PC-3 (cell line): ENCODE measurements around the gene ZNF311. TPM values are rescaled to one million over a fixed set of nuclear protein-coding genes. Genes with fewer than 3 reads are reported as not detected.
"Not testable (repeated sequence)": the region's sequence is repeated elsewhere in the genome, so short reads cannot be mapped to it uniquely, and the experiment has no call there.

Experiments
- ATAC-seq: fragments of 200-7000 bp; cut with Tn5 transposase; 2 replicates; pipeline ENCODE4 v1.9.1; 2020; ENCODE audit warnings: mild to moderate bottlenecking, moderate library complexity
- BruUV-seq: library from RNA; stranded (reverse); fragments of 400-500 nt; replicated peaks from 2 replicates; lab custom pipeline; 2021; lab: Mats Ljungman, UMichigan
- CTCF ChIA-PET: fragments of 300-600 bp; sonication (Branson Sonifier 250); formaldehyde crosslinking; loops from one replicate; lab custom pipeline; 2022; ENCODE audit warnings: antibody characterized with exemption; lab: Charles Lee
- POLR2A ChIA-PET: fragments of 300-600 bp; sonication (Branson Sonifier 250); formaldehyde crosslinking; loops from one replicate; lab custom pipeline; 2022; ENCODE audit warnings: antibody characterized with exemption; ENCODE audit not compliant: unreplicated experiment; lab: Charles Lee
- DNase-seq: peaks from one replicate; pipeline ENCODE4 v3.0.0-alpha.2; 2015
- H2AFZ ChIP-seq: fragments of 300-600 bp; sonication (generic); 2 replicates; pipeline ENCODE4 v1.6.0; 2016; ENCODE audit warnings: antibody characterized with exemption, low read length
- H3F3A ChIP-seq: fragments of 300-600 bp; sonication (generic); one replicate; pipeline ENCODE4 v1.6.0; 2017; ENCODE audit warnings: antibody characterized with exemption, low read length, control low read depth, mild to moderate bottlenecking; ENCODE audit not compliant: unreplicated experiment
- H3K27ac ChIP-seq: fragments of 300-600 bp; sonication (generic); 2 replicates; pipeline ENCODE4 v1.5.1; 2016; ENCODE audit warnings: mild to moderate bottlenecking, low read length
- H3K27me3 ChIP-seq: fragments of 300-600 bp; sonication (generic); 2 replicates; pipeline ENCODE4 v1.6.1; 2016; ENCODE audit warnings: low read length, mixed read lengths
- H3K36me3 ChIP-seq: fragments of 300-600 bp; sonication (generic); 2 replicates; pipeline ENCODE4 v1.6.1; 2016; ENCODE audit warnings: low read depth, mixed run types, low read length, mixed read lengths
- H3K4me1 ChIP-seq: fragments of 300-600 bp; sonication (generic); 2 replicates; pipeline ENCODE4 v1.5.1; 2016; ENCODE audit warnings: low read length; ENCODE audit not compliant: insufficient read depth
- H3K4me2 ChIP-seq: fragments of 300-600 bp; sonication (generic); 2 replicates; pipeline ENCODE4 v1.6.0; 2016; ENCODE audit warnings: low read length
- H3K4me3 ChIP-seq: fragments of 300-600 bp; sonication (generic); 2 replicates; pipeline ENCODE4 v1.5.1; 2016; ENCODE audit warnings: mild to moderate bottlenecking, low read length, mixed read lengths
- H3K79me2 ChIP-seq: fragments of 300-600 bp; sonication (generic); 2 replicates; pipeline ENCODE4 v1.6.1; 2017; ENCODE audit warnings: low read length, mixed read lengths
- H3K9ac ChIP-seq: fragments of 300-600 bp; sonication (generic); 2 replicates; pipeline ENCODE4 v1.6.0; 2016; ENCODE audit warnings: mild to moderate bottlenecking, low read length
- H3K9me2 ChIP-seq: fragments of 300-600 bp; sonication (generic); replicated peaks from 2 replicates; pipeline ENCODE4 v1.6.1; 2016; ENCODE audit warnings: mixed run types, low read length, mixed read lengths
- H3K9me3 ChIP-seq: fragments of 300-600 bp; sonication (generic); 2 replicates; pipeline ENCODE4 v1.6.1; 2016; ENCODE audit warnings: low read length, mixed read lengths
- H4K20me1 ChIP-seq: fragments of 300-600 bp; sonication (generic); 2 replicates; pipeline ENCODE4 v1.6.1; 2016; ENCODE audit warnings: low read length, mixed read lengths
- EZH2 ChIP-seq: fragments of 300-600 bp; sonication (generic); IDR thresholded peaks from one replicate; pipeline ENCODE4 v1.6.1; 2017; ENCODE audit warnings: antibody characterized with exemption, mild to moderate bottlenecking, low read length; ENCODE audit not compliant: unreplicated experiment
- EZH2phosphoT487 ChIP-seq: fragments of 300-600 bp; sonication (generic); IDR thresholded peaks from 2 replicates; pipeline ENCODE4 v1.6.1; 2018; ENCODE audit warnings: mild to moderate bottlenecking, antibody characterized with exemption, low read length, borderline replicate concordance
- intact Hi-C: fragments of 100-400 bp; cut with micrococcal nuclease; formaldehyde crosslinking; loops from 2 replicates; pipeline ENCODE4 v1.9.0; 2023
- total RNA-seq: library from RNA; depleted of rRNA; stranded (reverse); fragments of >200 nt; gene quantifications from 2 replicates; pipeline ENCODE4 v1.2.3, GENCODE V29; 2014
- TF ChIP-seq, protein P1 (sequence below): fragments of 300-600 bp; sonication (generic); conservative IDR thresholded peaks from 2 replicates; pipeline ENCODE4 v1.5.1; 2017; ENCODE audit warnings: antibody characterized with exemption, low read depth, mild to moderate bottlenecking, low read length

The ZNF311 gene
- total RNA-seq, 1 experiment from 2014 or later: 0.04 TPM

DNA sequence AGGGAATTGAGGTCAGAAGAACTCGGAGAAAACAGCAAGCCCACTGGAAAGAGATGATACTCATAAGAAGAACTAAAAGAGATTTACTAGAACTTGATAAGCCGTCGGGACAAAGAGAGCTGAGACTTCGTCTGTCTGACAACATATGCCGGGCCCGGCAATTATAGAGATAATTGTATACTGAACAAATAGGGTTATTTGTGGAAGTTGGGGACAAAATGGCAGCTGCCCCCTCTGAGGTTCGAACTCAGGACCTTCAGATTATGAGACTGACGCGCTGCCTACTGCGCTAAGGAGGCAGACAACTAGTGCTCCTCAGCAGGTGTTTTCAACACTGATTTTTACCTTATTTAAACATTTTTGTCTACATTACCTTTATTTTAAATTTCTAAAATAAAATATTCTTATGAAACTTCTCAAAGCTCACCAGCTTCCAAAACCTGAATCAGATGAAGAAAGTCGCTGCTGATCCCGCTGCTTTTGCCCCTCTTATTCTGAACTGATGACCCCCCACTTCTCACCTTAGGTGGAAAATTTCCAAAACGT lies 52.0 kb downstream of the ZNF311 start:
- H3K4me2 ChIP-seq: peak overlapping the region; percentile 93
- no peaks in the 10 kb centered on the region for H3K27me3 ChIP-seq
- H3K79me2 ChIP-seq: no peaks in the 10 kb centered on the region
- peak overlapping the region; percentile 82 for H3K4me3 ChIP-seq
- H3F3A ChIP-seq: peaks cover 16% of the 10 kb centered on the region
- intact Hi-C loops: loop anchor here (1.0 kb wide), 2 partner anchors 12 to 28 kb away; no protein-coding TSS in a partner anchor
- no peaks in the 10 kb centered on the region for H3K9me3 ChIP-seq
- no peaks in the 10 kb centered on the region for H4K20me1 ChIP-seq
- TF ChIP-seq, protein P1, sequence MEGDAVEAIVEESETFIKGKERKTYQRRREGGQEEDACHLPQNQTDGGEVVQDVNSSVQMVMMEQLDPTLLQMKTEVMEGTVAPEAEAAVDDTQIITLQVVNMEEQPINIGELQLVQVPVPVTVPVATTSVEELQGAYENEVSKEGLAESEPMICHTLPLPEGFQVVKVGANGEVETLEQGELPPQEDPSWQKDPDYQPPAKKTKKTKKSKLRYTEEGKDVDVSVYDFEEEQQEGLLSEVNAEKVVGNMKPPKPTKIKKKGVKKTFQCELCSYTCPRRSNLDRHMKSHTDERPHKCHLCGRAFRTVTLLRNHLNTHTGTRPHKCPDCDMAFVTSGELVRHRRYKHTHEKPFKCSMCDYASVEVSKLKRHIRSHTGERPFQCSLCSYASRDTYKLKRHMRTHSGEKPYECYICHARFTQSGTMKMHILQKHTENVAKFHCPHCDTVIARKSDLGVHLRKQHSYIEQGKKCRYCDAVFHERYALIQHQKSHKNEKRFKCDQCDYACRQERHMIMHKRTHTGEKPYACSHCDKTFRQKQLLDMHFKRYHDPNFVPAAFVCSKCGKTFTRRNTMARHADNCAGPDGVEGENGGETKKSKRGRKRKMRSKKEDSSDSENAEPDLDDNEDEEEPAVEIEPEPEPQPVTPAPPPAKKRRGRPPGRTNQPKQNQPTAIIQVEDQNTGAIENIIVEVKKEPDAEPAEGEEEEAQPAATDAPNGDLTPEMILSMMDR: no peak
- TF ChIP-seq EZH2phosphoT487: no peak
- no peak for TF ChIP-seq EZH2
- H3K9ac ChIP-seq: peak overlapping the region; percentile 64
- 0 out of 2 replicates have a peak overlapping the region, but pooled peaks have one; percentile 13 for H3K27ac ChIP-seq
- ATAC-seq (peak; percentile 73), DNase-seq (peak; percentile 85)
- ChIA-PET CTCF (no interaction called here), POLR2A (no interaction called here)
- no peaks in the 10 kb centered on the region for H3K36me3 ChIP-seq
- H2AFZ ChIP-seq: peak overlapping the region; percentile 100
- no peaks in the 10 kb centered on the region for H3K9me2 ChIP-seq
- peaks cover 14% of the 10 kb centered on the region for H3K4me1 ChIP-seq
- BruUV-seq: no TSS peak

DNA sequence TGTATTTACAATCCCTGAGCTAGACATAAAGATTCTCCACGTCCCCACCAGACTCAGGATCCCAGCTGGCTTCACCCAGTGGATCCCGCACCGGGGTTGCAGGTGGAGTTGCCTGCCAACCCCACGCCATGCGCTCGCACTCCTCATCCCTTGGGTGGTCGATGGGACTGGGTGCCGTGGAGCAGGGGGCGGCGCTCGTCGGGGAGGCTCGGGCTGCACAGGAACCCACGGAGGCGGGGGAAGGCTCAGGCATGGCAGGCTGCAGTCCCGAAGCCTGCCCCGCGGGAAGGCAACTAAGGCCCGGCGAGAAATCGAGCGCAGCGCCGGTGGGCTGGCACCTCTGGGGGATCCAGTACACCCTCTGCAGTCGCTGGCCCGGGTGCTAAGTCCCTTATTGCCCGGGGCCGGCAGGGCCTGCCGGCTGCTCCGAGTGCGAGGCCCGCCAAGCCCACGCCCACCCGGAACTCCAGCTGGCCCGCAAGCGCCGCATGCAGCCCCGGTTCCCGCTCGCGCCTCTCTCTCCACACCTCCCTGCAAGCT lies 55.4 kb downstream of the ZNF311 start:
- CTCF ChIA-PET, BruUV-seq, H3K9me2 ChIP-seq, H2AFZ ChIP-seq, H3K4me2 ChIP-seq, intact Hi-C loops, H3K9me3 ChIP-seq, H3K27me3 ChIP-seq, H4K20me1 ChIP-seq, H3K36me3 ChIP-seq, DNase-seq, H3K27ac ChIP-seq, H3K4me3 ChIP-seq, H3K79me2 ChIP-seq, H3K9ac ChIP-seq, ATAC-seq: not testable (repeated sequence)
- peaks cover 17% of the 10 kb centered on the region for H3F3A ChIP-seq
- POLR2A ChIA-PET: interaction anchor here (1.1 kb wide), 1 partner anchor 83 kb away, joined by 3 read pairs; no protein-coding TSS in a partner anchor
- peaks cover 27% of the 10 kb centered on the region for H3K4me1 ChIP-seq

DNA sequence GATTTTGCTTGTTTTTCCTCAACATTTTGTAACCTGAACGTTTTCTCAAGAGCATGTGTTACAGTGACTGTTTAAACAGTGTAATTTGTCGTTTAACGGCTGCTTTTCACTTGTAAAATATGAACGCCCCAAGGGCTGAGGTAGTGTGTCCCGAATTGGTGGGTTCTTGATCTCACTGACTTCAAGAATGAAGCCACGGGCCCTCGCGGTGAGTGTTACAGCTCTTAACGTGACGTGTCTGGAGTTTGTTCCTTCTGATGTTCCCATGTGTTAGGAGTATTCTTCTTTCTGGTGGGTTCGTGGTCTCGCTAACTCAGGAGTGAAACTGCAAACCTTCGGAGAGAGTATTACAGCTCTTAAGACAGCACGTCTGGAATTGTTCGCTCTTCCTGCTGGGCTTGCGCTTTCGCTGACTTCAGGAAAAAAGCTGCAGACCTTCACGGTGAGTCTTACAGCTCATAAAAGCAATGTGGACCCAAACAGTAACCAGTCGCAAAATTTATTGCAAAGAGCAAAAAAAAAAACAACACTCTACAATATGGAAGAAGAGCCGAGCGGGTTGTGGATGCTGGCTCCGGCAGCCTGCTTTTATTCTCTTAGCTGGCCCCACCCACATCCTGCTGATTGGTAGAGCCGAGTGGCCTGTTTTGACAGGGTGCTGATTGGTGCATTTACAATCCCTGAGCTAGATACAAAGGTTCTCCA lies 56.2 kb downstream of the ZNF311 start:
- Histone ChIP-seq H2AFZ (peak overlapping the region; percentile 10; the same call in 1 of the 2 replicates), H3K4me2 (peak overlapping the region; percentile 63), H3F3A (peaks cover 17% of the 10 kb centered on the region), H3K4me3 (no peak overlapping the region), H3K9me3 (no peaks in the 10 kb centered on the region), H3K9me2 (no peaks in the 10 kb centered on the region), H3K27ac (peak overlapping the region; percentile 93), H3K9ac (peak overlapping the region; percentile 56), H3K4me1 (peaks cover 26% of the 10 kb centered on the region), H3K27me3 (no peaks in the 10 kb centered on the region), H4K20me1 (no peaks in the 10 kb centered on the region), H3K79me2 (no peaks in the 10 kb centered on the region), H3K36me3 (no peaks in the 10 kb centered on the region)
- TF ChIP-seq EZH2: no peak
- TF ChIP-seq, protein P1: no peak
- intact Hi-C loops: no loop called here
- no peak for ATAC-seq
- ChIA-PET POLR2A (interaction anchor here (1.1 kb wide), 1 partner anchor 82 kb away, joined by 3 read pairs; no protein-coding TSS in a partner anchor), CTCF (no interaction called here)
- TSS peak; percentile 83 for BruUV-seq
- peak; percentile 52 for DNase-seq
